Astrocyte of the cerebellum (primary cell): ENCODE measurements around the gene LRRC42.
"Not testable (repeated sequence)": the region's sequence is repeated elsewhere in the genome, so short reads cannot be mapped to it uniquely, and the experiment has no call there.

Experiments
- DNase-seq: peaks from one replicate; pipeline ENCODE4 v3.0.0-alpha.2; 2011; ENCODE audit warnings: low read depth
- H3K4me3 ChIP-seq: 2 replicates; pipeline ENCODE4 v1.5.1; 2011; ENCODE audit warnings: mild to moderate bottlenecking, low read depth, low read length, moderate library complexity
- in situ Hi-C: cut with HindIII; loops from 2 replicates; pipeline ENCODE4 v1.10.0; 2017; ENCODE audit warnings: low sequenced_read_pairs
- TF ChIP-seq, protein P1 (sequence below): IDR thresholded peaks from 2 replicates; pipeline ENCODE4 v1.5.1; 2012; ENCODE audit warnings: low read length, low read depth, moderate library complexity, mild to moderate bottlenecking; ENCODE audit errors: missing control alignments

Gene LRRC42

DNA sequence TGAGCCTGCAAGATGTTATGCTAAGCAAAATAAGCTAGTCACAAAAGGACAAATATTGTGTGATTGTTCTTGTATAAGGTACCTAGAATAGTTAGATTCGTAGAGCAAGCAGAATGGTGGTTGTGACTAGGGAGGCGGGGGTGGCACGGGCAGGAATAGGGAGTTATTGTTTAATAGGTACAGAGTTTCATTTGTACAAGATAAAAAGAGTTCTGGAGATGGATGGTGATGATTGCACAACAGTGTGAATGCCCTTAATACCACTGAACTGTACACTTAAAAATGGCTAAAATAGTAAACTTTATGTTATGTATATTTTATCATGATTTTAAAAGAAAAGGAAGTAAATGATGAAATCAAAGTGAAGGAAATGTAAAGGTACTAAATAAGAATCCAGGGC lies 20.6 kb downstream of the LRRC42 start:
- DNase-seq, result no peak
- TF ChIP-seq, protein P1, sequence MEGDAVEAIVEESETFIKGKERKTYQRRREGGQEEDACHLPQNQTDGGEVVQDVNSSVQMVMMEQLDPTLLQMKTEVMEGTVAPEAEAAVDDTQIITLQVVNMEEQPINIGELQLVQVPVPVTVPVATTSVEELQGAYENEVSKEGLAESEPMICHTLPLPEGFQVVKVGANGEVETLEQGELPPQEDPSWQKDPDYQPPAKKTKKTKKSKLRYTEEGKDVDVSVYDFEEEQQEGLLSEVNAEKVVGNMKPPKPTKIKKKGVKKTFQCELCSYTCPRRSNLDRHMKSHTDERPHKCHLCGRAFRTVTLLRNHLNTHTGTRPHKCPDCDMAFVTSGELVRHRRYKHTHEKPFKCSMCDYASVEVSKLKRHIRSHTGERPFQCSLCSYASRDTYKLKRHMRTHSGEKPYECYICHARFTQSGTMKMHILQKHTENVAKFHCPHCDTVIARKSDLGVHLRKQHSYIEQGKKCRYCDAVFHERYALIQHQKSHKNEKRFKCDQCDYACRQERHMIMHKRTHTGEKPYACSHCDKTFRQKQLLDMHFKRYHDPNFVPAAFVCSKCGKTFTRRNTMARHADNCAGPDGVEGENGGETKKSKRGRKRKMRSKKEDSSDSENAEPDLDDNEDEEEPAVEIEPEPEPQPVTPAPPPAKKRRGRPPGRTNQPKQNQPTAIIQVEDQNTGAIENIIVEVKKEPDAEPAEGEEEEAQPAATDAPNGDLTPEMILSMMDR, result no peak
- in situ Hi-C loops, result no loop called here
- no peak overlapping the region for H3K4me3 ChIP-seq

DNA sequence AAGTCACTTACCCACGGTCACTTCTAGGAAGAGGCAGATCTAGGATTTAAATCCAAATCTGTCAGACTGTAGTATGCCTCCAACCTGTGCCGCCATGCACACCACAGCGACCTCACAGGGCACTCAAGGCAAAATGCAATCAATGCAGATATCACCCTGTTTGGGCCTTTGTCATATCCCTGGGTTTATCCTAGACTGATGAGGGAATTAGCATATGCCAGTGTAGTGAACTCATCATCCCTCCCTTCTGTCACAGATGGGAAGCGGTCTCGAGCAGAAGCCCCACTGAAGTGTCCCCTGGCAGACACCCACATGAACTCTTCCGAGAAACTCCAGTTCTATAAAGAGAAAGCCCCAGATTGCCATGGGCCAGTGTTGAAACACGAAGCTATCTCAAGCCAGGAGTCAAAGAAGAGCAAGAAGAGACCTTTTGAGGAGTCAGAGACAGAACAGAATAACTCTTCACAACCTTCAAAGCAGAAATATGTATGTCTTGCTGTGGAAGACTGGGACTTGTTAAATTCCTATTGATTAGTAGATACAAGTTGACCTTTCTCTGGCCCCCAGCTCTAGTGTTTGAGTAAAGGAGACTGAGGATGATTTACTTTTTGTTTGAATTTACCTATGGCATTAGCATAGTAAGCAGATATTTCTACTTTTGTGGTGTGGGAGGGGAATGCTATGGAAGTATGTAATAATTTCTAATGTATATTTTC lies 21.4 kb downstream of the LRRC42 start:
- no peak overlapping the region for H3K4me3 ChIP-seq
- DNase-seq, result no peak
- TF ChIP-seq, protein P1, result no peak
- in situ Hi-C loops, result no loop called here

DNA sequence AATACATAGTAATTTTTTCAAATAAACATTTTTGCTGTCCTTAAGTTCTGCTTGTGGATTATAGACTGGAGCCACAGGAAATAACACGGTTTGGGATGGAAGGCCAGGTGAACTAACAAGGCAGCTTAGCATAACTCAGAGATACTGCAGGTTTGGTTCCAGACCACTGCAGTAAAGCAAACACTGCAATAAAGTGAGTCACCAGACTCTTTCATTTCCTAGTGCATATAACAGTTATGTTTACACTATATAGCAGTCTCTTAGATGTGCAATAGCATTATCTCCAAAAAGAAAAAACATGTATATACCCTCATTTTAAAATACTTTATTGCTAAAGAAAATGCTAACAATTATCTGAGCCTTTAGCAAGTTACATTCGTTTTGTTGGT lies 22.0 kb downstream of the LRRC42 start:
- H3K4me3 ChIP-seq, result no peak overlapping the region
- in situ Hi-C loops, result no loop called here
- no peak for DNase-seq
- TF ChIP-seq, protein P1, result no peak

DNA sequence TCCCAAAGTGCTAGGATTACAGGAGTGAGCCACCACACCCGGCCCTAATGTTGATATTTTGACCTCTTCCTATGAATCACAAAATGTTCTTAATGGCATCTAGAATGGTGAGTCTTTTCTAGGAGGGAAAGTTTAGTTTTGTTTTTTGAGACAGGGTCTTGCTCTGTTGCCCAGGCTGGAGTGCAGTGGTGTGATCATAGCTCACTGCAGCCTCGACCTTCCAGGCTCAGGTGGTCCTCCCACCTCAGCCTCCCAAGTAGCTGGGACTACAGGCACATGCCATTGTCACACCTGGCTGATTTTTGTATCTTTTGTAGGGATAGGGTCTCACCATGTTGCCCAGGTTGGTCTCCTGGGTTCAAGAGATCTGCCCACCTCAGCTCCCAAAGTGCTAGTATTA lies 23.2 kb downstream of the LRRC42 start:
- H3K4me3 ChIP-seq, in situ Hi-C loops, DNase-seq: not testable (repeated sequence)

DNA sequence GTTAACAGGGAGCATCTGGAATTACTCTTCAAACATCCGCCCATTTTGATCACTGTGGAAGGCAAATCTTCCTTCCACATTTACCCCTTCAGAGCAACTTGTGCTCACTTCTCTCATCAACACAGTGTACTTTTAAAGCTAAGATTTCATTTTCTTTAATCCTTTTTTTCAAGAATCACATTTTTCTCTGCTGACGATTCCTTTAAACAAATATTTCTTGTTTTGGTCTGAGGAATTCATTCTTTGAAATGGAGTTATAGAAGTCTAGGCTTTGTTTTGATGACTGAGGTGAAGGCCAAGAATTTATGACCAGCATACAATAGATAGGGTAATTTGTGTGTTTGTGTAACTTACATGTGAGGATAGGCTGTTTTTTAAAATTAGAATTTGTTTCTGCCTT lies 25.6 kb downstream of the LRRC42 start:
- TF ChIP-seq, protein P1, result no peak
- no peak overlapping the region for H3K4me3 ChIP-seq
- peak; percentile 12 for DNase-seq
- in situ Hi-C loops, result no loop called here

DNA sequence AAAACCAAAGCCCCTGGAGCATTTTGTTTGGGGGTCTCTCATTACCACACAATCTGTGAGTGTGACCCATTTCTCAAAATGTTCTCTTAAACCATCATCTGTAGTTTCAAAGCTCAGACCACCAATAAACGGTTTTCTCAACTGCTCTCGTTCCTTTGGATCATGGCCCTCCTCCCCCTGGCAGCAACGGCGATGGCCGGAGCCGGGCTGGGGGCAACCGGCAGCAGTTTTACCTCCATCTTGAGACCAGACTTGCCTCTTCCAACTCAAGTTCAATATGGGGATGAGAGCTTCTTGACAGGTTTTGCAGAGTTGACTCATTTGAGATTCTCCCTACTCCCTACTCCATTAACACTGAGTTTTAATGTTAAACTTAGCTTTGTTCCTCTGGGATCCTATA lies 29.7 kb downstream of the LRRC42 start:
- no peak for DNase-seq
- in situ Hi-C loops, result no loop called here
- TF ChIP-seq, protein P1, result no peak

DNA sequence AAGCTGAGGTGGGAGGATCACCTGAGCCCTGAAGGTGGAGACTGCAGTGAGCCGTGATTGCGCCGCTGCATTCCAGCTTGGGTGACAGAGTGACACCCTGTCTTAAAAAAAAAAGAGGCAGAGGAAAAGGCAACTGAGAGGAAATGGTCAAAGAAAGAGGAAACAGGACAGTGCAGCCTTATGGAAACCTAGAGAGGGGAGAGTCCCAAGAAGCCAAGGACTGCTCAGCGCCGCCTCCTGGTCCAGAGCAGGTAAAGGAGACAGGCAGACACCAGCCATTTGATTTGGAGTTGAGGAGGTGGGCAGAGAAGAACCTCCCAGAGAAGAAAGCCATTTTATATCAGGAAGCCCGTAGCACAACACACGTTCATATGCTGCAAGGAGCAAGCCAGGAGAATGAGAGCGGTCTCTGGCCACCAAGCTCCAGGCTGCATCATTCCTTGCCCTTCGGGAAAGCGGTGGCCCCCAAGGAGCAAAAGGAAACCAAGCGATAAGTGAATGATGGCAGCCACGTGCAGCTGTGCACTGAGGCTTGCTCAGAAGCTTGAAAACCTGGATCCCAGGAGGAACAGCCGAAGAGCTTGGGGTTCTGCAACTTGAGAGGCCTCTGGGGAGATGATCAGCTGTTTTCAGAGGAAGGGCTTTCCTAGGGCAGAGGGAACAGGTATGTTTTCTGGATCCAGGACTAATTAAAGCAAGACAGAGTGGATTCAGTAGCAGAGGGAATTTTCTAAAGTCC lies 33.7 kb downstream of the LRRC42 start:
- in situ Hi-C loops, result no loop called here
- TF ChIP-seq, protein P1, result no peak
- DNase-seq, result no peak
- H3K4me3 ChIP-seq, result no peak overlapping the region

More for the DNA sequence above, 29.7 kb downstream of the LRRC42 start:
- H3K4me3 ChIP-seq, result no peak overlapping the region
